Ishikawa (cell line): Measurements from ENCODE around the gene YBX1.
A peak's percentile ranks its signal among the peaks of the same experiment; 100 is the strongest.

Experiments
- CEBPB ChIP-seq: IDR thresholded peaks from 2 replicates; pipeline ENCODE4 v1.6.1; 2012
- CREB1 ChIP-seq: IDR thresholded peaks from 2 replicates; pipeline ENCODE4 v1.6.1; 2012; ENCODE audit warnings: low read depth
- EGR1 ChIP-seq: IDR thresholded peaks from 2 replicates; pipeline ENCODE4 v1.6.1; 2012
- EP300 ChIP-seq: IDR thresholded peaks from 2 replicates; pipeline ENCODE4 v1.6.1; 2012; ENCODE audit warnings: borderline replicate concordance
- FOXM1 ChIP-seq: IDR thresholded peaks from 2 replicates; pipeline ENCODE4 v1.6.1; 2012; ENCODE audit warnings: low read depth, borderline replicate concordance
- MAX ChIP-seq: IDR thresholded peaks from 2 replicates; pipeline ENCODE4 v1.6.1; 2012
- NFIC ChIP-seq: IDR thresholded peaks from 2 replicates; pipeline ENCODE4 v1.6.1; 2012
- RAD21 ChIP-seq: IDR thresholded peaks from 2 replicates; pipeline ENCODE4 v1.6.1; 2012; ENCODE audit warnings: low read depth
- REST ChIP-seq: IDR thresholded peaks from 2 replicates; pipeline ENCODE4 v1.6.1; 2012; ENCODE audit warnings: low read depth, mild to moderate bottlenecking
- TAF1 ChIP-seq: IDR thresholded peaks from 2 replicates; pipeline ENCODE4 v1.6.1; 2012; ENCODE audit warnings: low read depth, mild to moderate bottlenecking
- TCF12 ChIP-seq: IDR thresholded peaks from 2 replicates; pipeline ENCODE4 v1.6.1; 2012; ENCODE audit warnings: low read depth
- TEAD4 ChIP-seq: IDR thresholded peaks from 2 replicates; pipeline ENCODE4 v1.6.1; 2012
- USF1 ChIP-seq: IDR thresholded peaks from 2 replicates; pipeline ENCODE4 v1.6.1; 2012
- YY1 ChIP-seq: IDR thresholded peaks from 2 replicates; pipeline ENCODE4 v1.6.1; 2012; ENCODE audit warnings: low read depth
- ZBTB7A ChIP-seq: IDR thresholded peaks from 2 replicates; pipeline ENCODE4 v1.6.1; 2012; ENCODE audit warnings: low read depth

Gene YBX1

GRCh38 chr1:42745851-42746250 is 63.6 kb downstream of the YBX1 start:
- TF ChIP-seq TEAD4 = no peak
- no peak for TF ChIP-seq USF1
- no peak for TF ChIP-seq MAX
- no peak for TF ChIP-seq EGR1
- TF ChIP-seq ZBTB7A = no peak

GRCh38 chr1:42746436-42747105 is 64.4 kb downstream of the YBX1 start:
- TF ChIP-seq MAX (no peak), ZBTB7A (no peak), TAF1 (no peak), REST (no peak), EGR1 (no peak), NFIC (no peak), USF1 (no peak), TCF12 (no peak), YY1 (no peak), EP300 (no peak), TEAD4 (no peak), FOXM1 (no peak), RAD21 (no peak), CREB1 (no peak), CEBPB (no peak)

GRCh38 chr1:42747125-42747524 is 64.9 kb downstream of the YBX1 start:
- TF ChIP-seq RAD21 (peak; percentile 68), EP300 (no peak), TAF1 (no peak), REST (no peak)

- no peak for TF ChIP-seq CREB1
- no peak for TF ChIP-seq CEBPB
- TF ChIP-seq RAD21 = no peak
Measured at GRCh38 chr1:42748021-42748420, 65.8 kb downstream of the YBX1 start.

- no peak for TF ChIP-seq CEBPB
- TF ChIP-seq MAX = no peak
- no peak for TF ChIP-seq USF1
- TF ChIP-seq REST = no peak
- TF ChIP-seq ZBTB7A = no peak
- no peak for TF ChIP-seq EP300
- TF ChIP-seq EGR1 = no peak
- TF ChIP-seq CREB1 = no peak
- no peak for TF ChIP-seq TCF12
- no peak for TF ChIP-seq TEAD4
- no peak for TF ChIP-seq TAF1
- TF ChIP-seq FOXM1 = no peak
- TF ChIP-seq YY1 = no peak
- TF ChIP-seq NFIC = no peak
- no peak for TF ChIP-seq RAD21
Measured at GRCh38 chr1:42748461-42749410, 66.5 kb downstream of the YBX1 start.
